ENCODE data around the gene ZNF615. TPM values are rescaled to one million over a fixed set of nuclear protein-coding genes. Genes with fewer than 3 reads are reported as not detected.

The ZNF615 gene
- total RNA-seq, 1 experiment from 2014 or later = 7.7 TPM

Other genes starting within 250 kb of the ZNF615 start
- not detected in 2 replicates for gene FPR2, start 247.0 kb downstream of the ZNF615 start, total RNA-seq (2014; rRNA removed; shearing (Covaris generic))
- gene FPR3, start 213.1 kb downstream of the ZNF615 start, total RNA-seq (2014; rRNA removed; shearing (Covaris generic)) = not detected in 2 replicates
- 5.7 and 6.2 TPM in 2 replicates for gene ZNF577, start 120.3 kb downstream of the ZNF615 start, total RNA-seq (2014; rRNA removed; shearing (Covaris generic))
- gene ZNF649, start 103.2 kb downstream of the ZNF615 start, total RNA-seq (2014; rRNA removed; shearing (Covaris generic)) = 7.9 and 8.0 TPM in 2 replicates
- 7.3 and 8.1 TPM in 2 replicates for gene ZNF613, start 80.7 kb downstream of the ZNF615 start, total RNA-seq (2014; rRNA removed; shearing (Covaris generic))
- gene ZNF350, start 21.4 kb downstream of the ZNF615 start, total RNA-seq (2014; rRNA removed; shearing (Covaris generic)) = 6.1 and 9.1 TPM in 2 replicates
- gene ZNF614, start 20.2 kb upstream of the ZNF615 start, total RNA-seq (2014; rRNA removed; shearing (Covaris generic)) = 7.7 and 9.0 TPM in 2 replicates
- 3.6 and 4.5 TPM in 2 replicates for gene ZNF432, start 40.6 kb upstream of the ZNF615 start, total RNA-seq (2014; rRNA removed; shearing (Covaris generic))
- 10.0 and 10.1 TPM in 2 replicates for gene ZNF841, start 87.6 kb upstream of the ZNF615 start, total RNA-seq (2014; rRNA removed; shearing (Covaris generic))
- gene ZNF616, start 131.7 kb upstream of the ZNF615 start, total RNA-seq (2014; rRNA removed; shearing (Covaris generic)) = 6.3 and 6.5 TPM in 2 replicates
- 2.2 and 4.6 TPM in 2 replicates for gene ZNF836, start 163.4 kb upstream of the ZNF615 start, total RNA-seq (2014; rRNA removed; shearing (Covaris generic))
- gene PPP2R1A, start 181.8 kb upstream of the ZNF615 start, total RNA-seq (2014; rRNA removed; shearing (Covaris generic)) = 110 and 134 TPM in 2 replicates